Caco-2 (cell line): Measurements from ENCODE around the gene TRIO. TPM values are rescaled to one million over a fixed set of nuclear protein-coding genes. Genes with fewer than 3 reads are reported as not detected.

Source experiments
- BruUV-seq: library from RNA; stranded (reverse); fragments of 400-500 nt; replicated peaks from 2 replicates; lab custom pipeline; 2021; lab: Mats Ljungman, UMichigan
- CTCF ChIA-PET: fragments of 300-600 bp; sonication (Branson Sonifier 250); formaldehyde crosslinking; loops from one replicate; lab custom pipeline; 2022; ENCODE audit warnings: antibody characterized with exemption; lab: Charles Lee
- POLR2A ChIA-PET: fragments of 300-600 bp; sonication (Branson Sonifier 250); formaldehyde crosslinking; loops from one replicate; lab custom pipeline; 2022; ENCODE audit warnings: antibody characterized with exemption; lab: Charles Lee
- DNase-seq, 2 experiments: peaks; one replicate each; pipeline versions ENCODE4 v3.0.0 to v3.0.0-alpha.2; 2020 to 2022
- H3K27me3 ChIP-seq: replicated peaks from 2 replicates; pipeline ENCODE4 v1.6.0; 2011; ENCODE audit warnings: low read length; ENCODE audit not compliant: control insufficient read depth, insufficient read depth
- H3K36me3 ChIP-seq: 2 replicates; pipeline ENCODE4 v1.5.1; 2011; ENCODE audit warnings: low read length; ENCODE audit not compliant: control insufficient read depth, insufficient read depth
- H3K4me1 ChIP-seq: fragments of 250-450 bp; sonication (Bioruptor Pico); 2 replicates; pipeline ENCODE4 v1.5.1; 2020; ENCODE audit warnings: mild to moderate bottlenecking
- H3K4me3 ChIP-seq: 2 replicates; pipeline ENCODE4 v1.5.1; 2011; ENCODE audit warnings: low read depth, mild to moderate bottlenecking, control low read depth, low read length
- H3K9me3 ChIP-seq: fragments of 250-450 bp; sonication (Bioruptor Pico); 2 replicates; pipeline ENCODE4 v1.5.1; 2020; ENCODE audit warnings: mild to moderate bottlenecking, moderate library complexity
- H3K27ac Mint-ChIP-seq: one replicate; pipeline ENCODE4 v1.8.0; 2022; ENCODE audit warnings: mixed read lengths; ENCODE audit not compliant: unreplicated experiment
- H3K27me3 Mint-ChIP-seq: one replicate; pipeline ENCODE4 v1.8.0; 2022; ENCODE audit warnings: mixed read lengths; ENCODE audit not compliant: insufficient read depth, unreplicated experiment
- H3K36me3 Mint-ChIP-seq: one replicate; pipeline ENCODE4 v1.8.0; 2022; ENCODE audit warnings: mild to moderate bottlenecking, mixed read lengths; ENCODE audit not compliant: insufficient read depth, unreplicated experiment
- H3K4me1 Mint-ChIP-seq: one replicate; pipeline ENCODE4 v1.8.0; 2022; ENCODE audit warnings: low read depth, mixed read lengths; ENCODE audit not compliant: unreplicated experiment
- H3K4me3 Mint-ChIP-seq: one replicate; pipeline ENCODE4 v1.8.0; 2022; ENCODE audit warnings: mild to moderate bottlenecking, moderate library complexity, mixed read lengths; ENCODE audit not compliant: unreplicated experiment
- H3K9me3 Mint-ChIP-seq: one replicate; pipeline ENCODE4 v1.8.0; 2022; ENCODE audit warnings: mixed read lengths; ENCODE audit not compliant: unreplicated experiment
- intact Hi-C: fragments of 100-400 bp; cut with micrococcal nuclease; formaldehyde crosslinking; loops from one replicate; pipeline ENCODE4 v1.10.0; 2022; ENCODE audit not compliant: unreplicated experiment
- total RNA-seq: library from RNA; stranded (reverse); gene quantifications from 2 replicates; pipeline ENCODE4 v1.2.3, GENCODE V29; 2022
- TF ChIP-seq, protein P1 (sequence below), 2 experiments: fragments of 200-600 bp in 1 of 2; IDR thresholded peaks; 1 replicate in 1 of 2; 2 replicates in 1 of 2; pipeline versions ENCODE4 v1.5.1 to v1.8.0; 2011 to 2022; ENCODE audit warnings: antibody characterized with exemption in 1 of 2, control low read depth in 1 of 2, inconsistent platforms in 1 of 2, low read depth in 1 of 2, low read length in 1 of 2, mild to moderate bottlenecking in 1 of 2, moderate library complexity in 1 of 2; ENCODE audit not compliant: insufficient read depth in 1 of 2, severe bottlenecking in 1 of 2, unreplicated experiment in 1 of 2

TRIO gene
- total RNA-seq, 1 experiment from 2014 or later = 92.0 TPM

DNA sequence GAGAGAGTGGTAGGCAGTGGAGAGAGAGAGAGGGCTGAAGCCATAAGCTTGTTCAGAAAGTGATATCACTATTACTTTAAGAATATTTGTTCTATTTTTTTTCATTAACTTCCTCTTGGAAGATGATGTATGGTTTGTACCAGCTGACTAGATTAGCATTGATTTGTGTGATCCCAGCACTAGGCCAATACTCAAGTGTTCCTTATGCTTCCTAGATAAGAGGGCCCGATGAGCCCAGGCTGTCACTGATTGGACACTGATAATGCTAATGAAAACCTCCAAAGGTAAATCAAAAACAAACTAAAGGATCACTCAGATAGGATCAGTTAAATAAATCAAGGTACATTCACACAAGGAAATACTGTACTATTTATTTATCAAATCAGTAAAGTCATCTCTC, 385.8 kb downstream of the TRIO start:
- no peaks in the 10 kb centered on the region for H3K9me3 Mint-ChIP-seq
- no peaks in the 10 kb centered on the region for H3K4me1 Mint-ChIP-seq
- H3K27me3 ChIP-seq = no peaks in the 10 kb centered on the region
- H3K4me3 ChIP-seq = no peak overlapping the region
- no peaks in the 10 kb centered on the region for H3K27me3 Mint-ChIP-seq
- H3K9me3 ChIP-seq = no peaks in the 10 kb centered on the region
- no peaks in the 10 kb centered on the region for H3K4me1 ChIP-seq
- DNase-seq = no peak
- no peak overlapping the region for H3K27ac Mint-ChIP-seq
- TF ChIP-seq, protein P1, sequence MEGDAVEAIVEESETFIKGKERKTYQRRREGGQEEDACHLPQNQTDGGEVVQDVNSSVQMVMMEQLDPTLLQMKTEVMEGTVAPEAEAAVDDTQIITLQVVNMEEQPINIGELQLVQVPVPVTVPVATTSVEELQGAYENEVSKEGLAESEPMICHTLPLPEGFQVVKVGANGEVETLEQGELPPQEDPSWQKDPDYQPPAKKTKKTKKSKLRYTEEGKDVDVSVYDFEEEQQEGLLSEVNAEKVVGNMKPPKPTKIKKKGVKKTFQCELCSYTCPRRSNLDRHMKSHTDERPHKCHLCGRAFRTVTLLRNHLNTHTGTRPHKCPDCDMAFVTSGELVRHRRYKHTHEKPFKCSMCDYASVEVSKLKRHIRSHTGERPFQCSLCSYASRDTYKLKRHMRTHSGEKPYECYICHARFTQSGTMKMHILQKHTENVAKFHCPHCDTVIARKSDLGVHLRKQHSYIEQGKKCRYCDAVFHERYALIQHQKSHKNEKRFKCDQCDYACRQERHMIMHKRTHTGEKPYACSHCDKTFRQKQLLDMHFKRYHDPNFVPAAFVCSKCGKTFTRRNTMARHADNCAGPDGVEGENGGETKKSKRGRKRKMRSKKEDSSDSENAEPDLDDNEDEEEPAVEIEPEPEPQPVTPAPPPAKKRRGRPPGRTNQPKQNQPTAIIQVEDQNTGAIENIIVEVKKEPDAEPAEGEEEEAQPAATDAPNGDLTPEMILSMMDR (IDR thresholded peaks at IDR 0.05; ENCODE audit: insufficient read depth in 1 of 2, low read depth in 1 of 2, low read length in 1 of 2, severe bottlenecking in 1 of 2, unreplicated experiment in 1 of 2) = no peak
- POLR2A ChIA-PET = no interaction called here
- intact Hi-C loops = no loop called here
- H3K36me3 Mint-ChIP-seq = no peaks in the 10 kb centered on the region
- no peak overlapping the region for H3K4me3 Mint-ChIP-seq
- BruUV-seq = no TSS peak
- no peaks in the 10 kb centered on the region for H3K36me3 ChIP-seq
- CTCF ChIA-PET = no interaction called here

DNA sequence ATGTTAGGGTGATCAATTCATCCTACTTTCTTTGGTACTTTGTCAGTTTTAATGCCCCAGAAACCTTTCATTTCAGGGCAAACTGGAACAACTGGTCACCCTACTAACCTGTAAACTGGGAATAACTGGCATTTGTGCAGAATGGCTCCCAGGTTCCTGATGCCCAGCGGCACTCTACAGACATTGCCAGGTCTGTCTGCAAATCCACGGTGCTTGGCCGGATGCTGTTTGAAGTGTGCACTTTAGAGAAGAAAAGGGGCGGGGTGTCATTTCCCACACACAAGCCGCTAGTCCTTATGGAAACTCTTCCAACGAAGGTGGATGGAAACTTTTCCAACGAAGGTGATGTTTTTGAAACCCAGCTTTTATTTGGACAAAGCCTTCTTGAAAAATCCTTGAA, 388.5 kb downstream of the TRIO start:
- no peaks in the 10 kb centered on the region for H3K4me1 ChIP-seq
- H3K27me3 ChIP-seq = no peaks in the 10 kb centered on the region
- Mint-ChIP-seq H3K9me3 (no peaks in the 10 kb centered on the region), H3K4me3 (no peak overlapping the region), H3K4me1 (no peaks in the 10 kb centered on the region), H3K36me3 (no peaks in the 10 kb centered on the region), H3K27ac (no peak overlapping the region), H3K27me3 (no peaks in the 10 kb centered on the region)
- CTCF ChIA-PET = no interaction called here
- no peaks in the 10 kb centered on the region for H3K36me3 ChIP-seq
- intact Hi-C loops = no loop called here
- no peak for DNase-seq
- no peak overlapping the region for H3K4me3 ChIP-seq
- no peaks in the 10 kb centered on the region for H3K9me3 ChIP-seq
- BruUV-seq = no TSS peak
- POLR2A ChIA-PET = interaction anchor here (0.7 kb wide), 1 partner anchor 15 kb away, joined by 5 read pairs; no protein-coding TSS in a partner anchor
- TF ChIP-seq, protein P1 (IDR thresholded peaks at IDR 0.05; ENCODE audit: insufficient read depth in 1 of 2, low read depth in 1 of 2, low read length in 1 of 2, severe bottlenecking in 1 of 2, unreplicated experiment in 1 of 2) = no peak

DNA sequence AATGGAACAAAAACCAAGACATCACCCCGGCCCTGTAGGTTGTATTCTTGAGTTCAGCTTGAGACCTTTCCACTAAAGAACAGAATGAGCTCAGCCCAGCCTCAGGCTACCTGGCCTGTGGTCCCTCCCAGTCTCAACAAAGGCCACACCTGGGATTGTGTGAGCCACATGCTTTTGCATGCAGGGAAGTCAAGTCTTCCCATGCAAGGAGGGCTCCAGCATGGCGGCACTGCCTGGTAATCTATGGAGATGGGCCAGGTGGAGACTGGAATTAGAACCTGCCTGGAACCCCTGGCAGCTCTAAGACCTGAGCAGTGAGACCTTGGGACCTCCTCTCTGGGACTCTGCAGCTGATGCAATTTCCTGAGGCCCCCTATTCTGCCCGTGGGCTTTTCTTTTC, 389.0 kb downstream of the TRIO start:
- Histone ChIP-seq H3K9me3 (no peaks in the 10 kb centered on the region), H3K27me3 (no peaks in the 10 kb centered on the region), H3K36me3 (no peaks in the 10 kb centered on the region), H3K4me3 (no peak overlapping the region), H3K4me1 (no peaks in the 10 kb centered on the region)
- DNase-seq = no peak
- Mint-ChIP-seq H3K27ac (no peak overlapping the region), H3K36me3 (no peaks in the 10 kb centered on the region), H3K4me3 (no peak overlapping the region), H3K4me1 (no peaks in the 10 kb centered on the region), H3K9me3 (no peaks in the 10 kb centered on the region), H3K27me3 (no peaks in the 10 kb centered on the region)
- CTCF ChIA-PET = no interaction called here
- intact Hi-C loops = no loop called here
- TF ChIP-seq, protein P1 (IDR thresholded peaks at IDR 0.05; ENCODE audit: insufficient read depth in 1 of 2, low read depth in 1 of 2, low read length in 1 of 2, severe bottlenecking in 1 of 2, unreplicated experiment in 1 of 2) = no peak
- no TSS peak for BruUV-seq
- POLR2A ChIA-PET = interaction anchor here (0.7 kb wide), 1 partner anchor 14 kb away, joined by 5 read pairs; no protein-coding TSS in a partner anchor
